HCT116 (cell line): ENCODE measurements around the gene PDGFA. TPM values are rescaled to one million over a fixed set of nuclear protein-coding genes. Genes with fewer than 3 reads are reported as not detected.

Experiments
- ATAC-seq: fragments of 200-7000 bp; cut with Tn5 transposase; 2 replicates; pipeline ENCODE4 v1.9.1; 2020; ENCODE audit warnings: mild to moderate bottlenecking, moderate library complexity
- BruUV-seq: library from RNA; stranded (reverse); fragments of 400-500 nt; replicated peaks from 2 replicates; lab custom pipeline; 2021; lab: Mats Ljungman, UMichigan
- CTCF ChIA-PET: fragments of 300-600 bp; sonication (Branson Sonifier 250); formaldehyde crosslinking; loops from one replicate; lab custom pipeline; 2021; ENCODE audit warnings: antibody characterized with exemption; lab: Charles Lee
- POLR2A ChIA-PET: fragments of 300-600, 350-600 bp; sonication (Branson Sonifier 250); formaldehyde crosslinking; loops from one replicate; lab custom pipeline; 2021; ENCODE audit warnings: antibody characterized with exemption; lab: Charles Lee
- RAD21 ChIA-PET, 2 experiments: fragments of 300-600 bp; sonication (Branson Sonifier 250); formaldehyde crosslinking; loops; one replicate each; lab custom pipeline; 2023; ENCODE audit warnings: low total read pairs in 2 of 2; ENCODE audit not compliant: uncharacterized antibody in 2 of 2, unreplicated experiment in 2 of 2, low non-redundant PET in 1 of 2; lab: Charles Lee
- DNase-seq: peaks from one replicate; pipeline ENCODE4 v3.0.0-alpha.2; 2010; ENCODE audit warnings: low read depth, low spot score
- H2AFZ ChIP-seq: fragments of 200-600 bp; shearing (Covaris generic), sonication (generic); 2 replicates; pipeline ENCODE4 v1.6.1; 2017; ENCODE audit warnings: low read depth, mixed run types, mixed read lengths, antibody characterized with exemption, low read length; ENCODE audit not compliant: poor library complexity, severe bottlenecking
- H3K27ac ChIP-seq: 2 replicates; pipeline ENCODE4 v1.5.1; 2012; ENCODE audit warnings: low read depth, low read length
- H3K27me3 ChIP-seq: fragments of 200-600 bp; sonication (generic); 2 replicates; pipeline ENCODE4 v1.6.1; 2016; ENCODE audit warnings: mixed run types, low read length, mixed read lengths; ENCODE audit not compliant: insufficient read depth
- H3K36me3 ChIP-seq, 2 experiments: fragments of 200-500 bp in 1 of 2; fragments of 200-600 bp in 1 of 2; sonication (Bioruptor generic) in 1 of 2; sonication (generic) in 1 of 2; 2 replicates each; pipeline versions ENCODE4 v1.5.1 to v1.6.1; 2014 to 2016; ENCODE audit warnings: low read length in 2 of 2, inconsistent platforms in 1 of 2, mixed read lengths in 1 of 2, mixed run types in 1 of 2; ENCODE audit not compliant: insufficient read depth in 2 of 2, control insufficient read depth in 1 of 2
- H3K4me1 ChIP-seq, 2 experiments: fragments of 200-600 bp in 1 of 2; sonication (generic) in 1 of 2; 2 replicates each; pipeline versions ENCODE4 v1.5.1 to v1.6.1; 2012 to 2017; ENCODE audit warnings: low read length in 2 of 2, inconsistent platforms in 1 of 2, mild to moderate bottlenecking in 1 of 2, mixed read lengths in 1 of 2, mixed run types in 1 of 2, moderate library complexity in 1 of 2; ENCODE audit not compliant: insufficient read depth in 2 of 2, control insufficient read depth in 1 of 2
- H3K4me2 ChIP-seq: fragments of 200-600 bp; sonication (generic); 2 replicates; pipeline ENCODE4 v1.6.1; 2017; ENCODE audit warnings: mixed run types, low read length, mixed read lengths
- H3K4me3 ChIP-seq, 2 experiments: fragments of 200-600 bp in 1 of 2; sonication (generic) in 1 of 2; replicated peaks in 1 of 2; 2 replicates each; pipeline ENCODE4 v1.5.1; 2011 to 2016; ENCODE audit warnings: low read length in 2 of 2, control low read depth in 1 of 2, low read depth in 1 of 2, mild to moderate bottlenecking in 1 of 2, mixed read lengths in 1 of 2, mixed run types in 1 of 2
- H3K79me2 ChIP-seq: fragments of 200-600 bp; sonication (generic); 2 replicates; pipeline ENCODE4 v1.6.1; 2017; ENCODE audit warnings: mild to moderate bottlenecking, mixed run types, low read length, moderate library complexity, mixed read lengths; ENCODE audit not compliant: insufficient read depth
- H3K9ac ChIP-seq: fragments of 200-600 bp; sonication (generic); 2 replicates; pipeline ENCODE4 v1.6.1; 2016; ENCODE audit warnings: low read length, mixed read lengths
- H3K9me2 ChIP-seq: fragments of 200-600 bp; sonication (generic), shearing (Covaris generic); 2 replicates; pipeline ENCODE4 v1.6.1; 2017; ENCODE audit warnings: mixed run types, mild to moderate bottlenecking, moderate library complexity; ENCODE audit not compliant: insufficient read depth
- H3K9me3 ChIP-seq, 2 experiments: fragments of 200-500 bp in 1 of 2; fragments of 200-600 bp in 1 of 2; sonication (Bioruptor generic) in 1 of 2; sonication (generic) in 1 of 2; 2 replicates each; pipeline ENCODE4 v1.6.1; 2014 to 2017; ENCODE audit warnings: low read length in 2 of 2, mixed read lengths in 2 of 2, inconsistent platforms in 1 of 2, low read depth in 1 of 2, mild to moderate bottlenecking in 1 of 2, mixed run types in 1 of 2, moderate library complexity in 1 of 2; ENCODE audit not compliant: control insufficient read depth in 1 of 2, insufficient read depth in 1 of 2
- H4K20me1 ChIP-seq: fragments of 200-600 bp; sonication (generic), shearing (Covaris generic); 2 replicates; pipeline ENCODE4 v1.6.1; 2017; ENCODE audit warnings: mixed run types, mild to moderate bottlenecking, moderate library complexity; ENCODE audit not compliant: insufficient read depth
- CBX3 ChIP-seq: IDR thresholded peaks from 2 replicates; pipeline ENCODE4 v1.6.1; 2012; ENCODE audit warnings: low read depth
- CEBPB ChIP-seq: IDR thresholded peaks from 2 replicates; pipeline ENCODE4 v1.6.1; 2012; ENCODE audit warnings: low read depth
- EGR1 ChIP-seq: IDR thresholded peaks from 2 replicates; pipeline ENCODE4 v1.6.1; 2012; ENCODE audit warnings: low read depth
- ELF1 ChIP-seq: IDR thresholded peaks from 2 replicates; pipeline ENCODE4 v1.6.1; 2012; ENCODE audit warnings: low read depth, borderline replicate concordance
- EZH2 ChIP-seq: fragments of 200-600 bp; sonication (generic); IDR thresholded peaks from 2 replicates; pipeline ENCODE4 v1.6.1; 2017; ENCODE audit warnings: antibody characterized with exemption, mixed run types
- EZH2phosphoT487 ChIP-seq: fragments of 200-600 bp; IDR thresholded peaks from 2 replicates; pipeline ENCODE4 v1.6.1; 2018; ENCODE audit warnings: antibody characterized with exemption, borderline replicate concordance
- FOSL1 ChIP-seq: IDR thresholded peaks from 2 replicates; pipeline ENCODE4 v1.6.1; 2012; ENCODE audit warnings: low read depth
- JUND ChIP-seq: IDR thresholded peaks from 2 replicates; pipeline ENCODE4 v1.6.1; 2012
- MAX ChIP-seq: IDR thresholded peaks from 2 replicates; pipeline ENCODE4 v1.6.1; 2012
- POLR2A ChIP-seq: IDR thresholded peaks from 2 replicates; pipeline ENCODE4 v1.7.0; 2011; ENCODE audit warnings: borderline replicate concordance; ENCODE audit not compliant: insufficient read depth, insufficient read length; ENCODE audit errors: extremely low read depth
- RAD21 ChIP-seq: IDR thresholded peaks from 2 replicates; pipeline ENCODE4 v1.6.1; 2012; ENCODE audit warnings: low read depth, mild to moderate bottlenecking
- SIN3A ChIP-seq: IDR thresholded peaks from 2 replicates; pipeline ENCODE4 v1.6.1; 2012; ENCODE audit warnings: low read depth
- SP1 ChIP-seq: IDR thresholded peaks from 2 replicates; pipeline ENCODE4 v1.6.1; 2012; ENCODE audit warnings: low read depth
- YY1 ChIP-seq: IDR thresholded peaks from 2 replicates; pipeline ENCODE4 v1.6.1; 2011; ENCODE audit warnings: low read length, low read depth, moderate library complexity, mild to moderate bottlenecking; ENCODE audit not compliant: insufficient replicate concordance; ENCODE audit errors: extremely low read depth
- ZFX ChIP-seq: fragments of 450-650 bp; IDR thresholded peaks from 2 replicates; pipeline ENCODE4 v1.6.1; 2017
- ZNF274 ChIP-seq: fragments of 200-500 bp; sonication (Bioruptor generic); IDR thresholded peaks from 2 replicates; pipeline ENCODE4 v1.6.1; 2014; ENCODE audit warnings: mild to moderate bottlenecking, low read depth, low read length, inconsistent platforms
- intact Hi-C: fragments of 100-400 bp; cut with micrococcal nuclease; formaldehyde crosslinking; loops from 2 replicates; pipeline ENCODE4 v1.10.0; 2022
- total RNA-seq: library from RNA; stranded (reverse); gene quantifications from one replicate; pipeline ENCODE4 v1.2.1, GENCODE V29; 2021; ENCODE audit not compliant: unreplicated experiment
- TF ChIP-seq, protein P1 (sequence below): IDR thresholded peaks from 2 replicates; pipeline ENCODE4 v1.6.1; 2012; ENCODE audit warnings: low read depth
- TF ChIP-seq, protein P2 (sequence below): IDR thresholded peaks from 2 replicates; pipeline ENCODE4 v1.6.1; 2011; ENCODE audit warnings: mild to moderate bottlenecking, low read length, moderate library complexity; ENCODE audit not compliant: insufficient replicate concordance; ENCODE audit errors: extremely low read depth
- TF ChIP-seq, protein P3 (sequence below), 3 experiments: fragments of 200-600 bp in 1 of 3; sonication (generic) in 1 of 3; IDR thresholded peaks in 2 of 3; conservative IDR thresholded peaks in 1 of 3; 2 replicates each; pipeline ENCODE4 v1.5.1; 2012 to 2017; ENCODE audit warnings: low read depth in 2 of 3, low read length in 2 of 3, antibody characterized with exemption in 1 of 3, borderline replicate concordance in 1 of 3, control low read depth in 1 of 3, mild to moderate bottlenecking in 1 of 3, mixed read lengths in 1 of 3, mixed run types in 1 of 3, moderate library complexity in 1 of 3; ENCODE audit not compliant: insufficient read depth in 1 of 3
- TF ChIP-seq, protein P4 (sequence below): IDR thresholded peaks from 2 replicates; pipeline ENCODE4 v1.6.1; 2012

The PDGFA gene
- total RNA-seq, 1 experiment from 2014 or later: 44.7 TPM

- DNase-seq (no peak), ATAC-seq (no peak)
- H3K36me3 ChIP-seq: no peaks in the 10 kb centered on the region
- no peak overlapping the region for H3K27ac ChIP-seq
- H4K20me1 ChIP-seq: no peaks in the 10 kb centered on the region
- H3K9me2 ChIP-seq: no peaks in the 10 kb centered on the region
- H3K27me3 ChIP-seq: no peaks in the 10 kb centered on the region
- CTCF ChIA-PET: no interaction called here
- TF ChIP-seq SIN3A: no peak
- TF ChIP-seq ZNF274: no peak
- no peak for TF ChIP-seq SP1
- TF ChIP-seq ELF1: no peak
- no peak for TF ChIP-seq MAX
- TF ChIP-seq, protein P1, sequence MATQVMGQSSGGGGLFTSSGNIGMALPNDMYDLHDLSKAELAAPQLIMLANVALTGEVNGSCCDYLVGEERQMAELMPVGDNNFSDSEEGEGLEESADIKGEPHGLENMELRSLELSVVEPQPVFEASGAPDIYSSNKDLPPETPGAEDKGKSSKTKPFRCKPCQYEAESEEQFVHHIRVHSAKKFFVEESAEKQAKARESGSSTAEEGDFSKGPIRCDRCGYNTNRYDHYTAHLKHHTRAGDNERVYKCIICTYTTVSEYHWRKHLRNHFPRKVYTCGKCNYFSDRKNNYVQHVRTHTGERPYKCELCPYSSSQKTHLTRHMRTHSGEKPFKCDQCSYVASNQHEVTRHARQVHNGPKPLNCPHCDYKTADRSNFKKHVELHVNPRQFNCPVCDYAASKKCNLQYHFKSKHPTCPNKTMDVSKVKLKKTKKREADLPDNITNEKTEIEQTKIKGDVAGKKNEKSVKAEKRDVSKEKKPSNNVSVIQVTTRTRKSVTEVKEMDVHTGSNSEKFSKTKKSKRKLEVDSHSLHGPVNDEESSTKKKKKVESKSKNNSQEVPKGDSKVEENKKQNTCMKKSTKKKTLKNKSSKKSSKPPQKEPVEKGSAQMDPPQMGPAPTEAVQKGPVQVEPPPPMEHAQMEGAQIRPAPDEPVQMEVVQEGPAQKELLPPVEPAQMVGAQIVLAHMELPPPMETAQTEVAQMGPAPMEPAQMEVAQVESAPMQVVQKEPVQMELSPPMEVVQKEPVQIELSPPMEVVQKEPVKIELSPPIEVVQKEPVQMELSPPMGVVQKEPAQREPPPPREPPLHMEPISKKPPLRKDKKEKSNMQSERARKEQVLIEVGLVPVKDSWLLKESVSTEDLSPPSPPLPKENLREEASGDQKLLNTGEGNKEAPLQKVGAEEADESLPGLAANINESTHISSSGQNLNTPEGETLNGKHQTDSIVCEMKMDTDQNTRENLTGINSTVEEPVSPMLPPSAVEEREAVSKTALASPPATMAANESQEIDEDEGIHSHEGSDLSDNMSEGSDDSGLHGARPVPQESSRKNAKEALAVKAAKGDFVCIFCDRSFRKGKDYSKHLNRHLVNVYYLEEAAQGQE: no peak
- TF ChIP-seq, protein P2, sequence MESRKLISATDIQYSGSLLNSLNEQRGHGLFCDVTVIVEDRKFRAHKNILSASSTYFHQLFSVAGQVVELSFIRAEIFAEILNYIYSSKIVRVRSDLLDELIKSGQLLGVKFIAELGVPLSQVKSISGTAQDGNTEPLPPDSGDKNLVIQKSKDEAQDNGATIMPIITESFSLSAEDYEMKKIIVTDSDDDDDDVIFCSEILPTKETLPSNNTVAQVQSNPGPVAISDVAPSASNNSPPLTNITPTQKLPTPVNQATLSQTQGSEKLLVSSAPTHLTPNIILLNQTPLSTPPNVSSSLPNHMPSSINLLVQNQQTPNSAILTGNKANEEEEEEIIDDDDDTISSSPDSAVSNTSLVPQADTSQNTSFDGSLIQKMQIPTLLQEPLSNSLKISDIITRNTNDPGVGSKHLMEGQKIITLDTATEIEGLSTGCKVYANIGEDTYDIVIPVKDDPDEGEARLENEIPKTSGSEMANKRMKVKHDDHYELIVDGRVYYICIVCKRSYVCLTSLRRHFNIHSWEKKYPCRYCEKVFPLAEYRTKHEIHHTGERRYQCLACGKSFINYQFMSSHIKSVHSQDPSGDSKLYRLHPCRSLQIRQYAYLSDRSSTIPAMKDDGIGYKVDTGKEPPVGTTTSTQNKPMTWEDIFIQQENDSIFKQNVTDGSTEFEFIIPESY: no peak
- TF ChIP-seq ZFX: no peak
- TF ChIP-seq POLR2A: no peak
- no peak for TF ChIP-seq EZH2phosphoT487
- TF ChIP-seq, protein P3, sequence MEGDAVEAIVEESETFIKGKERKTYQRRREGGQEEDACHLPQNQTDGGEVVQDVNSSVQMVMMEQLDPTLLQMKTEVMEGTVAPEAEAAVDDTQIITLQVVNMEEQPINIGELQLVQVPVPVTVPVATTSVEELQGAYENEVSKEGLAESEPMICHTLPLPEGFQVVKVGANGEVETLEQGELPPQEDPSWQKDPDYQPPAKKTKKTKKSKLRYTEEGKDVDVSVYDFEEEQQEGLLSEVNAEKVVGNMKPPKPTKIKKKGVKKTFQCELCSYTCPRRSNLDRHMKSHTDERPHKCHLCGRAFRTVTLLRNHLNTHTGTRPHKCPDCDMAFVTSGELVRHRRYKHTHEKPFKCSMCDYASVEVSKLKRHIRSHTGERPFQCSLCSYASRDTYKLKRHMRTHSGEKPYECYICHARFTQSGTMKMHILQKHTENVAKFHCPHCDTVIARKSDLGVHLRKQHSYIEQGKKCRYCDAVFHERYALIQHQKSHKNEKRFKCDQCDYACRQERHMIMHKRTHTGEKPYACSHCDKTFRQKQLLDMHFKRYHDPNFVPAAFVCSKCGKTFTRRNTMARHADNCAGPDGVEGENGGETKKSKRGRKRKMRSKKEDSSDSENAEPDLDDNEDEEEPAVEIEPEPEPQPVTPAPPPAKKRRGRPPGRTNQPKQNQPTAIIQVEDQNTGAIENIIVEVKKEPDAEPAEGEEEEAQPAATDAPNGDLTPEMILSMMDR (IDR thresholded peaks at IDR 0.05 in 2 of 3, conservative IDR thresholded peaks at IDR 0.05 in 1 of 3; ENCODE audit: borderline replicate concordance in 1 of 3, insufficient read depth in 1 of 3, low read depth in 2 of 3, low read length in 2 of 3): no peak
- no peak for TF ChIP-seq RAD21
- TF ChIP-seq FOSL1: no peak
- no peak for TF ChIP-seq EGR1
- TF ChIP-seq YY1: no peak
- TF ChIP-seq, protein P4, sequence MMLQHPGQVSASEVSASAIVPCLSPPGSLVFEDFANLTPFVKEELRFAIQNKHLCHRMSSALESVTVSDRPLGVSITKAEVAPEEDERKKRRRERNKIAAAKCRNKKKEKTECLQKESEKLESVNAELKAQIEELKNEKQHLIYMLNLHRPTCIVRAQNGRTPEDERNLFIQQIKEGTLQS: no peak
- TF ChIP-seq JUND: no peak
- no peak for TF ChIP-seq CBX3
- TF ChIP-seq CEBPB: no peak
- TF ChIP-seq EZH2: no peak
- RAD21 ChIA-PET: no interaction called here
- no peak overlapping the region for H3K4me2 ChIP-seq
- no peak overlapping the region for H3K9ac ChIP-seq
- BruUV-seq: no TSS peak
- H3K9me3 ChIP-seq: no peaks in the 10 kb centered on the region
- H3K4me1 ChIP-seq: no peaks in the 10 kb centered on the region
- no peak overlapping the region for H2AFZ ChIP-seq
- H3K79me2 ChIP-seq: no peaks in the 10 kb centered on the region
- POLR2A ChIA-PET: no interaction called here
- intact Hi-C loops: no loop called here
- no peak overlapping the region for H3K4me3 ChIP-seq
Measured at GRCh38 chr7:562789-563628, 43.4 kb upstream of the PDGFA start.
